ENCODE measurements around the gene FAT2.

FAT2 gene, protein sequence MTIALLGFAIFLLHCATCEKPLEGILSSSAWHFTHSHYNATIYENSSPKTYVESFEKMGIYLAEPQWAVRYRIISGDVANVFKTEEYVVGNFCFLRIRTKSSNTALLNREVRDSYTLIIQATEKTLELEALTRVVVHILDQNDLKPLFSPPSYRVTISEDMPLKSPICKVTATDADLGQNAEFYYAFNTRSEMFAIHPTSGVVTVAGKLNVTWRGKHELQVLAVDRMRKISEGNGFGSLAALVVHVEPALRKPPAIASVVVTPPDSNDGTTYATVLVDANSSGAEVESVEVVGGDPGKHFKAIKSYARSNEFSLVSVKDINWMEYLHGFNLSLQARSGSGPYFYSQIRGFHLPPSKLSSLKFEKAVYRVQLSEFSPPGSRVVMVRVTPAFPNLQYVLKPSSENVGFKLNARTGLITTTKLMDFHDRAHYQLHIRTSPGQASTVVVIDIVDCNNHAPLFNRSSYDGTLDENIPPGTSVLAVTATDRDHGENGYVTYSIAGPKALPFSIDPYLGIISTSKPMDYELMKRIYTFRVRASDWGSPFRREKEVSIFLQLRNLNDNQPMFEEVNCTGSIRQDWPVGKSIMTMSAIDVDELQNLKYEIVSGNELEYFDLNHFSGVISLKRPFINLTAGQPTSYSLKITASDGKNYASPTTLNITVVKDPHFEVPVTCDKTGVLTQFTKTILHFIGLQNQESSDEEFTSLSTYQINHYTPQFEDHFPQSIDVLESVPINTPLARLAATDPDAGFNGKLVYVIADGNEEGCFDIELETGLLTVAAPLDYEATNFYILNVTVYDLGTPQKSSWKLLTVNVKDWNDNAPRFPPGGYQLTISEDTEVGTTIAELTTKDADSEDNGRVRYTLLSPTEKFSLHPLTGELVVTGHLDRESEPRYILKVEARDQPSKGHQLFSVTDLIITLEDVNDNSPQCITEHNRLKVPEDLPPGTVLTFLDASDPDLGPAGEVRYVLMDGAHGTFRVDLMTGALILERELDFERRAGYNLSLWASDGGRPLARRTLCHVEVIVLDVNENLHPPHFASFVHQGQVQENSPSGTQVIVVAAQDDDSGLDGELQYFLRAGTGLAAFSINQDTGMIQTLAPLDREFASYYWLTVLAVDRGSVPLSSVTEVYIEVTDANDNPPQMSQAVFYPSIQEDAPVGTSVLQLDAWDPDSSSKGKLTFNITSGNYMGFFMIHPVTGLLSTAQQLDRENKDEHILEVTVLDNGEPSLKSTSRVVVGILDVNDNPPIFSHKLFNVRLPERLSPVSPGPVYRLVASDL (N-terminal part only)

DNA sequence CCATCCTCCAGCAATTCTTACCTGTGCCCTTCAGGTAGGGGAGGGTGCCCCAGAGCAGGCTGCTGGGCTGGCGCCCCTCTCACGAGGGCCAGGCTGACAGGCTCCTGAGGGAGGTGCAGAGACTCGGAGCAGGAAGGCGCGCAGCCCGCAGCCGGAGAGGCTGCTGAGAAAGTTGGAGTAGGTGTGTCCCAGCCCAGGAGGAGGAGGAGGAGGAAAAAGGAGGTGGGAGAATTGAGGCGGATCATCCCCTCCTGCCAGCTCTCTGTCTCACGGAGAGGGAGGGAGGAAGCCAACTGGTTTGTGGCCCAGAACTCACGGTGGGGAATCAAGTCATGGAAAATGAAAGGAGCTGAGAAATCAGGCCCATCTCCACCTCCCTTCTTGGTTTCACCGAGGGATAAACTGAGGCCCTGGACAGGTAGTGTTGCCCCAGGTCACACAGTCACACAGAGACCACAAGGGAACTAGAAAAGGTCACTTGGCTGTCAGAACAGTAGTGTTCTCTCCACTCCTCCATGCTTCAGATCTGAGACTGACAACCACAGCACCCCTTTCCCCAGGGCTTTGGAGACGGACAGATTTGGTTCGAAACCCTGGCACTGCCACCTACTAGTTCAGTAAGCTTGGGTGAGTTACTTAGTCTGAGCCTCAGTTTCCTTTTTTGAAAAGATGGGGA lies at the start of gene FAT2:
Gene FAT2, minus strand, starts transcription at position 188 of the 676 bp plus-strand sequence. CDS start 22,400 bp downstream, outside the sequence.
- no peak for DNase-seq

DNA sequence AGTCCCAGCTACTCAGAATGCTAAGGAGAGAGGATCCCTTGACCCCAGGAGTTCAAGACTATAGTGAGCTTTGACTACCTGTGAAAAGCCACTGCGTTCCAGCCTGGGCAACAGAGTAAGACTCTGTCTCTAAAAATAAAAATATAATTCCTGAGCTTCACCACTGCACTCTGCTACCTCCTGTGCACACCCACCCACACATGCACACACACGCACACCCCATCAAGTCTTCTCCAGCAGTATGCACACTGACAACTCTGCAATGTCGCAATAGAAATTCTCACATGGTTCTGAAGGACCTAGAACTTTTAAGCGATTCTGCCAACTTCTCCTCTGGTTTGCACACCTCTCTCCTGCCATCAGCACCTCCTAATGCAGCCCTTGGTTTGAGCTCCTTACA lies 47.5 kb upstream of the FAT2 start:
- DNase-seq = no peak

DNA sequence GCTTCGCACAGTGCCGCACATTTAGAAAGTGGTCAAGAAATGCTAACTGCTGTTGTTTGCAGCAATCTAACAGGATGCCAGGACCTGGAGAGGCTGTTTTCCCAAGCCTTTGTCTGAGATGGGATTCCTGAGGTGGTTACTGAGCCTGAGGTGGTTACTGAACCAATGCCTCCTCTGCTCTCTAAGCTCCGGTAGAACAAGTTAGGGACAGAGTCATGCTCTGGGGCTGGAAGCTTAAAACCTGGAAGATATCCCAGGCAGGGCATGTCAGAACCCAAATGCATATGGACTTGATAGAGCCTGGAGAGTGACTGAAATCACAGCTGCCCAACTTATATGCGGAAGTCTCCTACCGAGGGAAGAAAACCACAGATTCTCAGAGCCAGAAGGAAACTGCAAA lies 46.5 kb upstream of the FAT2 start:
- no peak for DNase-seq

DNA sequence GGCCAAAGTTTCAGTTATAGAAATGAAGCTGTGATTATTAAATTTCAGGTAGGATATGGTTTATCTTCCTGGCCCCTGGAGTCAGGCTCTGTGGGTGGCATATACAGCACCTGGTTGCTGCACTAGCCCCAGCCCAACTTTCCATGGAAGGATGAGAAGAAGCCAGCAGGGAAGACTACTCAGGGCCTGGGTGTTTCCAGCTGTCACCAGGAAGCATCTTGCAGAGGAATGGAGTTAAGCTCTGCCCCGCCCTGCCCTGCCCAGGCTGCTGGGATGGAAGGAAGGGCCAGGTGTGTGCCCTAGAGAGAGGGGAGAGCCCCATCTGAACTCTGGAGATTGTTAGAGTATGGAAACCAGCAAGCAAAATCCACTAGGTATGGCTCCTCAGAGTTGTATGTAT lies 42.8 kb upstream of the FAT2 start:
- no peak for DNase-seq

DNA sequence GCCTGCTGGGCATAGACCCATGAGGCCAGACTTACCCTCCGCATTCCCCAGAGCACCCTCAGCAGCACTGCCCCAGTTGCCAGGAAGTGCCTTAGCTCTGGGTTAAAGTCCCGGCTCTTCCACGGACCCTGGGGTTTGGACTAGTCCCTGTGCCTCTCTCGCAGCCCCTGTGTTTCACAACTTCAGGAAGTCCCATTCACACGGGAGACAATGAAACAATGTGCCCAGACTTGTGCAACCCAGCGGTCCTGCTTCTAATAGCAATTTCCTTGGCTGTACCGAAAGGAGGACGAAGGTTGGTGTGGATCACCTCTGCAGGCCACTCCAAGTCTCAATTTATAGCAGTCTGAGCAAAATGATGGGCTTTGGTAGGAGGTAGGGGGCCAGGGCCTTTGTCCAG lies 41.8 kb upstream of the FAT2 start:
- DNase-seq = no peak

DNA sequence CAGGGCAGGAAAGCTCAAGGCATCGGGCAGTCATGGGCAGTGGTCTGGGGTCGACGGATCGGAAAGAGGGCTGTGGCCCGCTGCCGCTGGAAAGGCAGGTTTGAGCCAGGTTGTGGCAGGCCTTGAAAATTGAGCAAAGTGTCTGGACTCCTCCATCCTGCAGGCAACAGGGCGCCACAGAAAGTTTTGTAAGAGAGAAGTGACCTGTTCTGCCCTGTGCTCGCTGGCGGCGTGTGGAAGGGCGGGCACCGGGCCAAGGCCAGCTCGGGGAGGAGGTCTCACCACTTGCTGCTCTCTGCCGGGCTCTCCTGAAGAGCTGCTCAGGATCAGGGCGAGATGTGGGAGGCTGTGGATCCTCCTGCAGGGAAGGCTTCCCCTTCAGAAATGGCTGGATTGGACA lies 41.4 kb upstream of the FAT2 start:
- DNase-seq = no peak

DNA sequence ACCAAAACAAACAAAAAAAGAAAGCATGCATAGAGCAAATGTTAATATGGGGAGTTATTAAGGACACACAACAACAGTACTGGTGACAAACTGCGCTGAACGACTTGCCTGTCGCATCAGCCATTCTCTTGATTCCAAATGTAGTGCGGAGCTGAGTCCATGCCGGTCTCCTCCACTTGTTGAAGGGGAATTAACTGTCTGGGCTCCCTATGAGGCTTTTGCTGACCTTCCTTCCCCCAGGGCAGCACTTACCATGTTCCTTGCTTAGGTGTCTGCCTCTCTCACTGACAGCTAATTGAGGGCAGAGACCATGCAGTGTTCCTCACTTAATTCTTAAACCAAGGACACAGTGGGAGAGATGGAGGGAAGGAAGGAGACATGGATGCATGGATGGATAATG lies 40.8 kb upstream of the FAT2 start:
- DNase-seq = no peak

DNA sequence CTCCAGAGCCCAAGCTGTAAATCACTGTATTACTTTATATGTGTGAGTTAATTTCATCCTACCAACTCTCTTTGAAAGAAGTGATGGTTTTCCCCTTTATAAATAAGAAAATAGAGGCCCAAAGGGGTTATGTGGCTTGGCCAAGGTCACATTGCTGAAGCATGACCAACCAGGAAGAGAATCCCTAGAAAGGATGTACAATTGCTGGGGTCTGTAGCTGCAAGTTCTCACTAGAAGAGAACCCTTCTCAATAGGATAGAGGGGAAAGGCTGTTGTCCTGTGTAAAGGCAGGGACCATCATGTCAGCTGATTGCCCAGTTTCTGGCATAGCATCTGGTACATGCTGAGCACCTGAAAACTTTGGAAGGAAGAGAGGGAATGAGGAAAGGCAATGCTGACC lies 39.0 kb upstream of the FAT2 start:
- no peak for DNase-seq

DNA sequence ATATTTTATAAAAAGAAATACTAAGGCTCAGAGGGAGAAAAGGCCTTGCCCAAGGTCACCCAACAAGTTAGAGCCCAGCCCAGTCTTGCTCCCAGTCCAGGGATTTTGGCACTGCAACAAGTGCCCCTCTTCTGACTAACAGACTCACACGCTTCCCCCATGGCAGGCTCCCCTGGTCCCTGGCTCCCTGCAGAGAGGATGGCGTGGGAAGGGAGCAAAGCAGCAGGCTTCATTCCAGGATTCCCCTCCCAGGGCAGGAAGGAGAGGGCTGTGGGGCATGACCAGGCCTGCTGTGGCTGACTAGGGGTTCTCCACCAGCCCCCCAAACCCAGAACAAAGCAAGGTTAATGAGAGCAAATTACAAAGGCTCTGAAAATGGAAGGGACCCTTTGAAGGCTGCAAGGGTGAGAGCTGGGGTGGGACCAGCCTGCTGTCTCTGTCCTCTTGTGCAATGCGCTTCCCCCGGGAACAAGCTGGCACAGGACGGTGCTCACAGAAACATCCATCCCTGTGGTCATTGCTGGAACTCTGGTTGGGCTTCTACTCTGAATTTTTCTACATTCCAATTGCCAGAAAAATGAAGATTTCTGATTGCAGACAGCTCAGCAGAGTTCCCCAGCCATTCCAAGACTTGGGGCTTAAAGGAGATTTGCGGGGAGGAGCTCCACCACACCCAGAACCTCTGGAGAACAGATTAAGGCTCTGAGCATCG lies 37.1 kb upstream of the FAT2 start:
- no peak for DNase-seq

DNA sequence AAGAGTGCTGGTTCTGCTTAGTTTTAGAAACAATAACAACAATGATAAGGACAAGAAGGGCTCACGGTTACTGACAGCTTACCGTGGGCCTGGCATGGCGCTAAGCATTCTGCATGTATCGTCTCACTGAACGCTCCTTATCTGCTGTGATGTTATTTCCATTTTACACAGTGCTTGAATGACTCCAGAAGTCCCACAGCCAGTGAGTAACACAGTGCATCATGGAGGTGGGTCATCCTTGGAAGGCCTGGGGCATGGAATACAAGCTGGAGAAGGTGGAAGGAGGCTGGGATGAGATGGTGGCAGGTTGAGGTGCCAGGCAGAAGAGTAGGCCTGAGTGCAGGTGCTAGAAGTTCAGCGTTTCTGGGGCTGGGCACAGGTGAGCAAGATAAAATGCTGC lies 36.5 kb upstream of the FAT2 start:
- no peak for DNase-seq

DNA sequence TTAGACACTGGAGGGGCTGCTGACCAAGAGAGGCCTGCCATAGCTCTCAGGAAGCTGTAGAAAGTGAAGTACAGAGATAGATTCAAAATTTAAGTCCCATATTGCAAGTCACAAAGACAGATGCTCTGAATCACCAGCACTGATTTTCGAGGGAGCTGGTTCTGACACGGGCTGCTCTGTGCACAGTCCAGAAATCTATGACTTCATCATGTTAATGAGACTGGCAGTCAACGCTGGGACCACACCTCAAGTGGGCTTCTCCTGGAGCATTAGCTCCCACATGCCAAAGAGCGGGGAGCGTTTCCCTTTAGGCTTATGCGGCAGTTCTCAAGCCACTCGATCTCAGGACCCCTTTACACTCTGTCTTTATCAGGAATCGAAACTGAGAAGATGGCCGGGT lies 34.2 kb upstream of the FAT2 start:
- DNase-seq = no peak

DNA sequence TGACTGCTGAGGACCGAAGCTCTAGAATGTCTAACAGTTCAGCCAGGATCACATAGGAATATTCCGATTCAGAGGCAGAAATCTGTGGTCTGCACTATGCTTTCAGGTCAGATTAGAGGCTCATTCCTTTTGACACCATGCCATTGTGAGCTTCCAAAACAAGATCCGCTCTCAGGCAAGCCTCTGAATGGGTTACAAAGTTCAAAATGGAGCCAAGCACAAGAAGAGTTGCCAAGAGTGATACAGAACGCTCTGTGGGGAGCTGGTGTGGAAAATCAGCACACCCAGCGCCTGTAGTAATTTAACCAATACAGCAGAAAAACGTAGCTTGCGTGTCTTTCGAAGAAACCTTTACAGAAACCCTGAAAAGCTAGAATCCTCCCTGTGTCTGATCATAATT lies 33.3 kb upstream of the FAT2 start:
- DNase-seq = no peak

DNA sequence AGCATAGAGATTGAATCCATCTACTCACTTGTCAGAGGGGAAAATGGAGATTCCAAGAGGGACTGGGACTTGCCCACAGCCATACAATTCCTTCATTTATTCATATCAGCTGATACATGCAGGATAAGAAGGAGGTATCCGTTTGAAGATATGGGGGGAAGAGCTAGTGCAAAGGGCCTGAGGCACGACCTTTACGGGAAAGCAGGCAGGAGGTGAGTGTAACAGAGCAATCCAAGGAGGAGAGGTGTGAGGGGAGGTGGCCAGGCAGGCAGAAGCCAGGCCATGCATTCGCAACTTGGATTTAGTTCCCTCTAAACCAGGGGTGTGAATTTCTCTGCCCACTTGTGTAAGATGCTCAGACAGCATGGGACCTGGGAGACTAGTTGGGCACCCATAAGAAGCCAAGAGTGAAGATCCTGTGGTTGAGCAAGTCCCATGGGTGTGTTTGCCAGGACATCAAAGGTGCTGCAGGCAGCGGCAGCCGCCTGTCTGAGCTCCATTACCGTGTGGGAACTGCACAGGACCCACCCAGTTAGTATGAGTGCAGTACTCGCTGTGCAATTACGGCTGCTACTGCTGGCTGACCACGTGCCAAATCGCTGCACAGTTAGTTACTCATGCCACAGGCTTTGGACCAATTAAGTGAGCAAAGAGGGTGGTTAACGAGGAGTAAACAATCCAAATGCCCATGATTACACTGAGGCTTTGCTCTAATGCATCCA lies 31.4 kb upstream of the FAT2 start:
- DNase-seq = no peak

DNA sequence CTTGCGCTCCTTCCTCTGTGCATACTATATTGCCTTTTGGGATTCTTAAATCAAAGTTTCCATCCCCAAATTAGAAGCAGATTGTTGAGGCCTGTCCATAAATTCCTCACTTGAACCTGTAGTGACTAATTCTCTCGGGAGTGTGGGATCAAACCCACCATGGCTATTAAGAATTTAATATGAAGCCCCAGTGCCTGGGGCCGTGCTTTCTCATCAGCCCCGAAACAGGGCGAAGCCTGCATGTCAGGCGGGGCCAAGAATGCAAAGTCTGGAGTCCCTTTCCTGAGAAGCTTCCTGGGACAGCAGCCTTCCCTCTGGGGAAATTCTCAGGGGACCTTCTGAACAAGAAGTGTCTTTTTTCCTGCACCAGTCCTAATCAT lies 29.3 kb upstream of the FAT2 start:
- no peak for DNase-seq

DNA sequence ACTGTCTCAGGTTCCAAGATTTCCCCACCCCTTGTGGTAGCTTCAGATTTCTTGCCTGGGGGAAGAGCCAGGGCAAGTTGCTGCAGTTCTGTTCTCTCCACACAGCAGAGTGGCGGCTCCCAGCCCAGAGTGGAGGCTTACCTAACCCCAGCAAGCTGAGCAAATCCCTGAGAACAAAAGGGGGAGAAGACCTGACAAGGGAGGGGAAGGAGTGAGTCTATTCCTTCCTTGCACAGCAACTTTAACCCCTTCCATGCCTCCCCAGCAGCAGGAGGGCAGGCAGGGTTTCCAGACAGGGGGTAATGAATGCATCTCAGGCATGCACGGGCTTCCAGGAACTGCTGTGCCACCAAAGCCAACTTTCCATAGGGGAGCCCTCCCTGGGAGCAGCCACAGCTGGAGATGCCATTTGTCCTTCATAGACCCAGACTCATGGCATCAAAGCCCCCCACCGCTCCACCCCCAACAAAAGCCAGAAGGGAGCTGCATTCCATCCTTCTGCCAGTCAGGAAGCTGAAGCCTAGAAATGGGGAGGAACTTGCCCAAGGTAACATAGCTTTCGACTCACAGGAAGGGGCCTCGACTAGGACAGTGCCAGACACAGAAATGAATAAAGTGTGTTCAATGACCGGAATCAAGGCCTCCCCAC lies 28.8 kb upstream of the FAT2 start:
- DNase-seq = no peak

DNA sequence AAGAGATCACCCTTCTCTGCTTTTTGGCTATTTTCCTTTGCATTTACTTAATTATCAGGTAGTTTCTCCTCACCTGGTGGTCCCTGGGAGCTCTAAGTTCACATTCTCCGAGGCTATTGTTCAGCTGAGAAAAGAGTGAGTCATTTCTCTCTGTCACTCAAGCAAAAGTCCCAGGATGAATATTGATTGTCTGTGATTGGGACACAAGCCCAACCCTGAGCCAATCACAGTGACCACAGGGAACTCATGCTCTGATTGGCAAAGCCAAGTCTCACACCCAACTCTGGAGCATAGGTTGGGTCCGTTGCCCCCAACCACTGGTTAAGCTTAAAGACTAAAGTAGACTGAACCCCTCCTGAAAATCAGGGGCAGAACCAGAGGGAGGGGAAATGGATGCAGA lies 27.8 kb upstream of the FAT2 start:
- no peak for DNase-seq

DNA sequence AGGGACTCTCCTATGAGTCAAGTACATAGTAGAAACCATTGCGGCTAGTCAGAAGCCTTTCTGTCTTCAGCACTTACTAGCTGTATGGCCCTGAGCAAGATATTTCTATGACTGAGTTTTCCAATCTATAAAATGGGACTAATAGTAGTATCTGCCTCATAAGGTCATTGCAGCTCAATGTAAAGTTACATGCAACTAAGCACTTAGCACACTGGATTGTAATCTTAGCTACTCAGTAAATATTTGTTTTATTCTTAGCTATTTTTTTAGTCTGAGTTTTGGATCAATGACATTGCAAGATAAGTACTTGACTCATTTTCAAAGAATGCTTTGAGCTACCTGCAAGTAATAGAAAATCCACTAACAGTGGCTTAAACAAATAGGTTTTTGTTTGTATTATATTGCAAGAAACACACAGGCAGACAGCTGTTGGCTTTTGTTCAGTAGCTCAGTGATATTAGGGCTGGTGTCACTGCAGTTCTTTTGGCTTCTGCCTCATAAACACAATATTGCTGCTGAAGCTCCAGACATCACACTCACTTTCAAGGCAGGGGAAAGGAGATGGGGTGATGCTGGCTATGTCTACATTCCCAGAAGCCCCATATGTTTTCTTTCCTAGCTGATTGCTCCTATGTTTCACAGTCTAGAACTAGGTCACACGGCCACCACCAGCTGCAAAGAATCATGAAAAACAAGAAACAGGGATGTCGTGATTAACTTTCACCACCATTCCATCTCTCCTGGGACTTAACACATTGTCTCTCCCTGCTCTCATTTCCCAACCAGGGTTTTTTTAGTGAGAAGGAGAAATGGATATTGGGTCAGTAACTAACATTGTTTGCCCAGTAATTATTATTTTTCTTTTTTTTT lies 26.9 kb upstream of the FAT2 start:
- DNase-seq = no peak

DNA sequence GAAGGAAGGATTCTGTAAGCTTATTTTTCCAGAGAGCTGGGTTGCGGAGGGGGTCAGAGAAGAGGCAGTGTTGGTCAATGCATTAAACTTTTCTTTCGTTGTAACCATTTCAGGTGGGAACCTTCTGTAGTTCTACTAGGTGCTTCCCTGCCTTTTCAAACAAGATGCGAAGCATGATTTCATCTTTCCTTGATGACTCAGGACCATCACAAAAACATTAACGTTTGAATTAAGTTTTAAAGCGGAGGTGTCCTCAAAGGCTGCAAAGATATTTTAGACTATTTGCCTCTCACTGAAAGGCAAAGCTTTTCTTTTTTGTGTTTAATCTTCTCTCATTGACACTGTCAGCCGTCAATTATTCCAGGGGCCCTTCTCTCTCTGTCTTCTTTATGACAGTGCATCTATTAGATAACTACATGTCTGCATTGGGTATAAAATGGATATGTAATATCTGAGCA lies 26.3 kb upstream of the FAT2 start:
- no peak for DNase-seq

DNA sequence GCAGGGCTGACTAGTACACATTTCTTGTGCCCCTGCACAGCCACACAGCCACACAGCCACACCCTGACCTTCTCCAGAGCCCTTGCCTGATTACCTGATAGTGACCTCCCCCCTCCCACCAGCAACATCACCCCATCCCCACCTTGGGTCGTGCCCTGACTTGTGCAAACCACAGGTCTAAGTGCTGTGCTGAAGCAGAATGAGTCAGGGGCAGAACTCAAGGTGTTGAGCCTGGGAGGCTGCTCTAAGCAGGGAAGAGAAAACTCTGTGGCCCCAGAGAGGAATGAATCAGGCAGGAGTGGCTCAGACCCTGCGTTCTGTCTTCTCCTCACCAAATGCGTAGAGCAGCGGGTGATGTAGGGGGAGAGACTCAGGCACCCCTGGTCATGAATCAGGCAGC lies 24.3 kb upstream of the FAT2 start:
- no peak for DNase-seq

DNA sequence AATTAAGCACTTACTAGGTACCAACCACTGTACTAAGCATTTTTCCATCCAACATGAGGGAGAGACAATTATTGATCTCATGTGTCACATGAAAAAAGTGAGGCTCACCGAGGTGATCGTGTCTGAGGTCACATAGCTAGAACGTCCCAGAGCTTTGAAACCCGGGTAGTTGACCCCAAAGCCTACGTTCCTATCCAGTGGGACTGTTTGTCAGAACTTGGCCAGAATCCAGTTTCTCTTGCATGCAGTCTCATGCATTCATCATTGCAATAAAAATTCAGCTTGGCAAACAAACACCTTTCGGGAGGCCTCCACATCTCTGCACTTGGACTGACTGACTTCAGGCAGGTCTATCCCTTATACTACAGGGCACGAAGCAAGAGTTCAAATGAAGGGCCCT lies 23.4 kb upstream of the FAT2 start:
- DNase-seq = no peak
